HepG2 (cell line): ENCODE results near the gene WBP1. TPM values are rescaled to one million over a fixed set of nuclear protein-coding genes. Genes with fewer than 3 reads are reported as not detected.

Experiments used
- ATF7 ChIP-seq, 2 experiments: fragments of 450-650 bp in 1 of 2; sonication (generic) in 1 of 2; formaldehyde crosslinking in 1 of 2; IDR thresholded peaks; 2 replicates each; pipeline versions ENCODE4 v1.4.0 to v1.6.1; 2016 to 2020; ENCODE audit warnings: antibody characterized with exemption in 1 of 2, mild to moderate bottlenecking in 1 of 2, missing genetic modification reagents in 1 of 2
- CENPX ChIP-seq: sonication (generic); formaldehyde crosslinking; IDR thresholded peaks from 2 replicates; pipeline ENCODE4 v1.9.0; 2021; ENCODE audit warnings: mild to moderate bottlenecking, missing genetic modification reagents, moderate library complexity
- CREB1 ChIP-seq, 2 experiments: fragments of 450-650 bp in 1 of 2; IDR thresholded peaks; 2 replicates each; pipeline ENCODE4 v1.6.1; 2016 to 2017; ENCODE audit warnings: control low read depth in 1 of 2, mild to moderate bottlenecking in 1 of 2, missing compliant biosample characterization in 1 of 2, missing genetic modification characterization in 1 of 2
- CREBL2 ChIP-seq: sonication (generic); formaldehyde crosslinking; IDR thresholded peaks from 2 replicates; pipeline ENCODE4 v1.8.1; 2023; ENCODE audit warnings: missing genetic modification reagents, mild to moderate bottlenecking, borderline replicate concordance
- DNMT1 ChIP-seq: sonication (generic); formaldehyde crosslinking; IDR thresholded peaks from 2 replicates; pipeline ENCODE4 v1.5.1; 2020; ENCODE audit warnings: mild to moderate bottlenecking, missing genetic modification reagents
- HCFC1 ChIP-seq: fragments of 150-350 bp; IDR thresholded peaks from 2 replicates; pipeline ENCODE4 v1.6.1; 2014; ENCODE audit warnings: low read depth, low read length
- HHEX ChIP-seq: IDR thresholded peaks from 2 replicates; pipeline ENCODE4 v1.6.1; 2016; ENCODE audit warnings: control low read depth
- HNRNPK ChIP-seq: fragments of 200-400 bp; formaldehyde crosslinking; IDR thresholded peaks from 2 replicates; pipeline ENCODE4 v1.6.1; 2018; ENCODE audit warnings: low read length, low read depth, moderate library complexity, mild to moderate bottlenecking; ENCODE audit not compliant: poor library complexity, severe bottlenecking
- HOXA3 ChIP-seq: sonication (generic); formaldehyde crosslinking; IDR thresholded peaks from 2 replicates; pipeline ENCODE4 v1.5.0; 2020; ENCODE audit warnings: missing genetic modification reagents
- NFYC ChIP-seq: IDR thresholded peaks from 2 replicates; pipeline ENCODE4 v1.6.1; 2016; ENCODE audit warnings: missing genetic modification reagents, missing compliant biosample characterization
- SOX6 ChIP-seq, 2 experiments: fragments of 450-650 bp in 1 of 2; sonication (generic) in 1 of 2; formaldehyde crosslinking in 1 of 2; IDR thresholded peaks; 2 replicates each; pipeline versions ENCODE4 v1.4.0 to v1.6.1; 2017 to 2020; ENCODE audit warnings: antibody characterized with exemption in 1 of 2, mild to moderate bottlenecking in 1 of 2, missing genetic modification reagents in 1 of 2
- TRIM24 ChIP-seq: sonication (generic); formaldehyde crosslinking; IDR thresholded peaks from 2 replicates; pipeline ENCODE4 v1.8.0; 2022; ENCODE audit warnings: mild to moderate bottlenecking, missing genetic modification reagents
- ZBTB7A ChIP-seq: sonication (generic); formaldehyde crosslinking; IDR thresholded peaks from 2 replicates; pipeline ENCODE4 v1.8.0; 2022; ENCODE audit warnings: mild to moderate bottlenecking, missing genetic modification reagents
- ZIK1 ChIP-seq: sonication (generic); formaldehyde crosslinking; IDR thresholded peaks from 2 replicates; pipeline ENCODE4 v1.5.0; 2020; ENCODE audit warnings: mild to moderate bottlenecking, low read depth, missing genetic modification reagents, borderline replicate concordance
- ZNF569 ChIP-seq: sonication (generic); formaldehyde crosslinking; IDR thresholded peaks from 2 replicates; pipeline ENCODE4 v1.5.0; 2020; ENCODE audit warnings: mild to moderate bottlenecking, missing genetic modification reagents, moderate library complexity, borderline replicate concordance
- ZNF577 ChIP-seq: sonication (generic); formaldehyde crosslinking; IDR thresholded peaks from 2 replicates; pipeline ENCODE4 v1.4.0; 2020; ENCODE audit warnings: mild to moderate bottlenecking, low read depth, missing genetic modification reagents, borderline replicate concordance
- ZNF605 ChIP-seq: sonication (generic); formaldehyde crosslinking; IDR thresholded peaks from 2 replicates; pipeline ENCODE4 v1.8.0; 2022; ENCODE audit warnings: mild to moderate bottlenecking, missing genetic modification reagents
- ZNF670 ChIP-seq: sonication (generic); formaldehyde crosslinking; IDR thresholded peaks from 2 replicates; pipeline ENCODE4 v1.8.0; 2022; ENCODE audit warnings: mild to moderate bottlenecking, missing genetic modification reagents, borderline replicate concordance
- ZNF713 ChIP-seq: sonication (generic); formaldehyde crosslinking; IDR thresholded peaks from 2 replicates; pipeline ENCODE4 v1.4.0; 2020; ENCODE audit warnings: mild to moderate bottlenecking, missing genetic modification reagents
- ZNF879 ChIP-seq: sonication (generic); formaldehyde crosslinking; IDR thresholded peaks from 2 replicates; pipeline ENCODE4 v1.8.1; 2023; ENCODE audit warnings: missing genetic modification reagents
- ZSCAN25 ChIP-seq: sonication (generic); formaldehyde crosslinking; IDR thresholded peaks from 2 replicates; pipeline ENCODE4 v1.8.0; 2022; ENCODE audit warnings: mild to moderate bottlenecking, missing genetic modification reagents
- polyA plus RNA-seq, 8 experiments: library from polyadenylated mRNA; depleted of rRNA in 3 of 8; stranded (reverse) in 7 of 8; unstranded in 1 of 8; fragments of >200 nt; fragmentation: Illumina TruSeq in 4 of 8; extraction: Trizol in 4 of 8; gene quantifications; 2 replicates each; pipeline versions ENCODE4 v1.2.1 to v1.2.3, GENCODE V29; 2011 to 2016; ENCODE audit warnings: low read depth in 4 of 8, missing spikeins in 1 of 8, mixed read lengths in 1 of 8; ENCODE audit not compliant: insufficient read depth in 1 of 8
- total RNA-seq, 5 experiments: library from RNA; depleted of rRNA; stranded (reverse); fragments of >200 nt; fragmentation: Illumina TruSeq; extraction: Trizol; gene quantifications; 2 replicates each; pipeline ENCODE4 v1.2.3, GENCODE V29; 2016; ENCODE audit warnings: low read depth in 1 of 5
- TF ChIP-seq, protein P1 (sequence below): sonication (generic); formaldehyde crosslinking; IDR thresholded peaks from 2 replicates; pipeline ENCODE4 v1.9.0; 2021; ENCODE audit warnings: missing genetic modification reagents, borderline replicate concordance

Gene WBP1
- total and polyA plus RNA-seq, 2 of the 13 experiments (the other 11 are each of a cell fraction or from before 2014, with no cell fraction given), result 38.8 to 85.7 TPM

- TF ChIP-seq ZNF879 (CRISPR knock-in tag), result no peak
- no peak for TF ChIP-seq ZNF577 (CRISPR knock-in tag)
- TF ChIP-seq CREBL2 (CRISPR knock-in tag), result no peak
- TF ChIP-seq ZSCAN25 (CRISPR knock-in tag), result no peak; the same call in 1 of the 2 replicates
- no peak for TF ChIP-seq HNRNPK
- no peak for TF ChIP-seq HCFC1
- peak; percentile 54; the same call in 1 of the 2 replicates for TF ChIP-seq HOXA3
- no peak for TF ChIP-seq ATF7 (IDR thresholded peaks at IDR 0.05)
- TF ChIP-seq ATF7 (CRISPR knock-in tag; IDR thresholded peaks at IDR 0.05), result no peak
- TF ChIP-seq DNMT1 (CRISPR knock-in tag), result no peak
- TF ChIP-seq ZIK1 (CRISPR knock-in tag), result 0 out of 2 replicates have a peak, but pooled peaks have one; percentile 26
- TF ChIP-seq ZNF605 (CRISPR knock-in tag), result peak; percentile 72; the same call in 1 of the 2 replicates
- TF ChIP-seq CENPX (CRISPR knock-in tag), result no peak
- TF ChIP-seq TRIM24 (CRISPR knock-in tag), result no peak
- TF ChIP-seq CREB1 (IDR thresholded peaks at IDR 0.05), result no peak
- TF ChIP-seq CREB1 (CRISPR knock-in tag; IDR thresholded peaks at IDR 0.05), result no peak
- no peak for TF ChIP-seq NFYC (CRISPR knock-in tag)
- no peak for TF ChIP-seq HHEX (CRISPR knock-in tag)
- TF ChIP-seq ZBTB7A, result no peak; the same call in 1 of the 2 replicates
- no peak for TF ChIP-seq SOX6 (IDR thresholded peaks at IDR 0.05)
- TF ChIP-seq SOX6 (CRISPR knock-in tag; IDR thresholded peaks at IDR 0.05), result peak; percentile 48; the same call in 1 of the 2 replicates
- TF ChIP-seq ZNF670 (CRISPR knock-in tag), result no peak
- no peak for TF ChIP-seq ZNF569
- TF ChIP-seq ZNF713 (CRISPR knock-in tag), result no peak
- TF ChIP-seq, protein P1, sequence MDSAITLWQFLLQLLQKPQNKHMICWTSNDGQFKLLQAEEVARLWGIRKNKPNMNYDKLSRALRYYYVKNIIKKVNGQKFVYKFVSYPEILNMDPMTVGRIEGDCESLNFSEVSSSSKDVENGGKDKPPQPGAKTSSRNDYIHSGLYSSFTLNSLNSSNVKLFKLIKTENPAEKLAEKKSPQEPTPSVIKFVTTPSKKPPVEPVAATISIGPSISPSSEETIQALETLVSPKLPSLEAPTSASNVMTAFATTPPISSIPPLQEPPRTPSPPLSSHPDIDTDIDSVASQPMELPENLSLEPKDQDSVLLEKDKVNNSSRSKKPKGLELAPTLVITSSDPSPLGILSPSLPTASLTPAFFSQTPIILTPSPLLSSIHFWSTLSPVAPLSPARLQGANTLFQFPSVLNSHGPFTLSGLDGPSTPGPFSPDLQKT, result no peak
Measured at GRCh38 chr2:74413001-74413698, 45.1 kb upstream of the WBP1 start (continued).
